AG08395 (cell line): ENCODE measurements around the gene COL27A1.
"Not testable (repeated sequence)": the region's sequence is repeated elsewhere in the genome, so short reads cannot be mapped to it uniquely, and the experiment has no call there.

Experiments
- DNase-seq: peaks from one replicate; pipeline ENCODE4 v3.0.0; 2012; ENCODE audit warnings: mixed read lengths, low spot score

Gene COL27A1

GRCh38 chr9:114324492-114324891, 169.2 kb downstream of the COL27A1 start:
- DNase-seq: no peak

GRCh38 chr9:114324965-114325364, 169.6 kb downstream of the COL27A1 start:
- DNase-seq: not testable (repeated sequence)

DNA sequence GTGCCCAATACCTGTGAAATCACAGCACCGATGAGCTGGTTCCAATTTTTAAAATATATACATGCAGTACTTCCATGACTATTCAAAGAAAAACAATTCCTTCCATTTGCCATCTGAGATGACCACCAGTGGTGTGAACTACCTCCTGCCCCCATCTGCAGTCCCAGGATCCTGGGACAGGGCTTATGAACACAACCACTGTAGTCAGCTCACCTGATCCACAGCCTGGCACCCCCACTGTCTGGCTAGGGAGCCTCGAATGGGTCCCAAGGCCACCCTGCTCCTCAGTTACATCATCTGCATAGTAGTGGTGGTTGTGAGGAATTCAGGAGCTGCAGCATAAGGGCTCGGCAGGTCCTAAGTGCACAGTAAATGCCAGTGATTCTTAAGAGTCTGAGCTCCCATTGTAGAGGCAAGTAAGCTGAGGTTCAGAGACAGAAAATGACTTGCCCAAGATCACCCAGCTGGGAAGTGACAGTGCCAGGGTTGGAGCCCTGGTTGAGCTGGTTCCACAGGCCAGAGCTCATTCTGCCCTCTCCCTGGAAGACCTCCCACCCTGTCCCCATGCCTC, 170.4 kb downstream of the COL27A1 start:
- DNase-seq: not testable (repeated sequence)

DNA sequence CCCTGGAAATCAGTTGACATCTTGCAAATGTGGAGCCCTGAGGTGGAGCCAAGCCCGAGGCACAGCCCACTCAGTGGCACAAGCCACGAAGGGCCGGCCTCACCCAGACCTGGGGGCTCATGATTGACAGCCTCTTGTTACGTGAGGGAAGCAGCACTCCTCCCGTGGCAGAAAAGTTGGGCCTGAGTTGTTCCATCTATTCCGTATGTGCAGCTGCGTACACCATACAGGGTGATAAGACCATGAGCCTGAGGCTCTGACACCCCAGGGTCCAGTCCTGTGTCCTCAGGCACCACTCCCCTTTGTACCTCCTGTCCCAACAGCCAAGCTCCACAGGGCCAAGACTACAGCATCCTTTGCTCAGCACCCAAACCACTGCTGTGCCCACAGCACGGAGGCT, 172.4 kb downstream of the COL27A1 start:
- no peak for DNase-seq

- DNase-seq: not testable (repeated sequence)
Measured at GRCh38 chr9:114328357-114328820, 173.1 kb downstream of the COL27A1 start.

- not testable (repeated sequence) for DNase-seq
Measured at GRCh38 chr9:114328937-114329624, 173.7 kb downstream of the COL27A1 start.

GRCh38 chr9:114329625-114330022, 174.3 kb downstream of the COL27A1 start, which contains the start of gene ORM2:
ORM2 (plus strand) TSS chr9:114329869; CDS start chr9:114329905, 36 bp downstream.
- not testable (repeated sequence) for DNase-seq

- no peak for DNase-seq
Measured at GRCh38 chr9:114330636-114331035, 175.3 kb downstream of the COL27A1 start.

GRCh38 chr9:114331229-114332195, 176.2 kb downstream of the COL27A1 start:
- not testable (repeated sequence) for DNase-seq

DNA sequence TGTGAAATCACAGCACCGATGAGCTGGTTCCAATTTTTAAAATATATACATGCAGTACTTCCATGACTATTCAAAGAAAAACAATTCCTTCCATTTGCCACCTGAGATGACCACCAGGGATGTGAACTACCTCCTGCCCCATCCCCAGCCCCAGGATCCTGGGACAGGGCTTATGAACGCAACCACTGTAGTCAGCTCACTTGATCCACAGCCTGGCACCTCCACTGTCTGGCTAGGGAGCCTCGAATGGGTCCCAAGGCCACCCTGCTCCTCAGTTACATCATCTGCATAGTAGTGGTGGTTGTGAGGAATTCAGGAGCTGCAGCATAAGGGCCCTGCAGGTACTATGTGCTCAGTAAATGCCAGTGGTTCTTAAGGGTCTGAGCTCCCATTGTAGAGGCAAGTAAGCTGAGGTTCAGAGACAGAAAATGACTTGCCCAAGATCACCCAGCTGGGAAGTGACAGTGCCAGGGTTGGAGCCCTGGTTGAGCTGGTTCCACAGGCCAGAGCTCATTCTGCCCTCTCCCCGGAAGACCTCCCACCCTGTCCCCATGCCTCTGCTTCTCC, 177.2 kb downstream of the COL27A1 start:
- not testable (repeated sequence) for DNase-seq

- not testable (repeated sequence) for DNase-seq
Measured at GRCh38 chr9:114333718-114334117, 178.4 kb downstream of the COL27A1 start.

- no peak for DNase-seq
Measured at GRCh38 chr9:114334490-114334889, 179.2 kb downstream of the COL27A1 start.

- DNase-seq: no peak
Measured at GRCh38 chr9:114335745-114336144, 180.4 kb downstream of the COL27A1 start.

DNA sequence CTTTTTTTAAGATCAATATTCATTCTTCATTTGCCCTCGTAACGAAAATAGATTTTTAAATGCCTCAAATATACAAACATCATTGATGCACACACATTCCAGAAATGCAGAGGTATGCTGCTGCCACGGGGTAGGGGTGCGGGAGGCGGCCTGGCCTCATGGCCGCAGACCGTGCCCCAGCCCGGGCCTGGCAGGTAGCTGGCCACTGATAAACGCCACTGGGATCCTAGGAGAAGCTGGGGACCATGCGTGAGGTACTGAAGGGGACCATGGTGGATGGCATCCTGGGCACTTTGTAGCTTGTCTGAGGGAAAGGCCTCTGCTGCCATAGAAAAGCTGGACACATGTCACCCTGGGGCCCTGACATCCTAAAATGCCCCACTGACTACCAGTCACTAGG, 180.8 kb downstream of the COL27A1 start:
- no peak for DNase-seq

- no peak for DNase-seq
Measured at GRCh38 chr9:114336699-114337395, 181.5 kb downstream of the COL27A1 start.

DNA sequence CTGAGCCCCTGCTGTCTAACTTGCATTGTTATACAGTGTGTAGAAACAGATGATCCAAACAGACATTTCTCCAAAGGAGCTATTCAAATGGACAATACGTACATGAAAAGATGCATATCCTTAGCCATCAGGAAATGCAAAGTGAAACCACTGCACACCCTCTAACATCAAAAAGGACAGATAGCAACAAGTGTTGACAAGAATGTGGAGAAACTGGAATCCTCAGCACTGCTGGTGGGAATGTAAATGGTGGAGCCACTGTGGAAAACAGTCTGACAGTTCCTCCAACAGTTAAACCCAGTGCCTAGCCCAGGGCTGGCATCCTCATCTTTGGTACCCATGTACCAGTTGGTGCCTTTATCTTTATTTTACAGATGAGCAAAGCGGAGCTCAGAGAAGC, 182.8 kb downstream of the COL27A1 start:
- no peak for DNase-seq

DNA sequence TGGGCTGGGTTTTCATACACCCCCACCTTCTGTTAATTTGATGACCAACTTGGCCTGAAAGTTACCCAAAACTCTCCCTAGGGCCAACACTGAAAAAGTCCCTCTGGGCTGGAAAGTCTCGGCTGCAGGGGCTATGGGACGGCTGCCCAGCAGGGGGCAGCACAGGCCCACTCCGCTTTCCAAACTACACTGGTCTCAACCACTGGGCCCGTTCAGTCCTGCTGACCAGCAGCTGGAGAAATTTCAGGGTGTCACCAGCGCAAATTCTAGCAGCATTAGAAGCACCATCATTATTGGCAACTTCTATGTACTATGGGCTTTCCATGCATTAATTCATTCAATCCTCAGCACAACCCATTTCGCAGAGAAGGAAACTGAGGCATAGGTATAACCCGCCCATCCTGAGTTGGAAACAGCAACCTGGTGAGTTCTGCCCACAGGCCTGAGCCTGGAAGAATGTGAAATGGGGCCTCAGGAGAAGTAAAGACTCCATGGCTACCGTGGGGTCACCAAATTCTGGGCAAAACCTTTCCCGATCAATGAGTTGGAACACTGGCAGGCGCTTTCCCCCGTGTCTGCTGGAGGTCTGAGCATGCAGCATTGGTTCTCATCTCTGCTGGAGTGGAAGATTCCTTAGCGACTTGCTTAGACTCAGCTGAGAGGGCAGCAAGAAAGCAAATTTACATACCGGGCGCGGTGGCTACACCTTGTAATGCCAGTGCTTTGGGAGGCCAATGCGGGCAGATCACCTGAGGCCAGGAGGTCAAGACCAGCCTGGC, 184.0 kb downstream of the COL27A1 start:
- DNase-seq: peak; percentile 86

DNA sequence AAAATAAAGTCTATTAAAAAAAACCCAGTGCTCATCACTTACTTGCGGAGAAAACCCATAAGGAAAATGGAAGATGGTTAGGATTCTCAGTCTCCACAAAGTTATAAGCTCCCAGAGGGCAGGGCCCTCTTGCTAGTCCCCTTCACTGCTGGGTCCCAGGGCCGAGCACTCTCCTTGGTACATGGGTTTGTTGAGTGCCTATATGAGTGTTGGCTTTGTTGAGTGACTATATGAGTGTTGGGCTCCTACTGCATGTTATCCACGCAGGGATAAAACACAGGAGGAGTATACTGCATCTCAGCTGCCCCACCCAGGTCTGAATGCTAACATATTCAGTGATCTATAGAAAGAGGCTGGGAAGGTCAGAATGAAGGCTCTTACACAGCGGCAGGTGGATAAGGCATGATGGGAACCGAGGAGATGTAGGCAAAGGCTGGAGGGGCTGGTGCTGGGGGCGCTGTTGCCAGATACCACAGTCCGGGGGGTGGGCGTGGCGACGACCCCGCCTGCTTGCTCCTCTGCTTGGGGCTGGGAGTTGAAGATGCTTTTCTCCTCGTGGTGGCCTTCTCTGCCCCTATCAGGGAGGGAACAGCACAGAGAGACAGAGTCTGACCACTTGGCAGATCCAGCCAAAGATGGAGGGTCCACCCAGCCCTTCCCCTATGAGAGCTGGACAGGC, 186.0 kb downstream of the COL27A1 start:
- no peak for DNase-seq

DNA sequence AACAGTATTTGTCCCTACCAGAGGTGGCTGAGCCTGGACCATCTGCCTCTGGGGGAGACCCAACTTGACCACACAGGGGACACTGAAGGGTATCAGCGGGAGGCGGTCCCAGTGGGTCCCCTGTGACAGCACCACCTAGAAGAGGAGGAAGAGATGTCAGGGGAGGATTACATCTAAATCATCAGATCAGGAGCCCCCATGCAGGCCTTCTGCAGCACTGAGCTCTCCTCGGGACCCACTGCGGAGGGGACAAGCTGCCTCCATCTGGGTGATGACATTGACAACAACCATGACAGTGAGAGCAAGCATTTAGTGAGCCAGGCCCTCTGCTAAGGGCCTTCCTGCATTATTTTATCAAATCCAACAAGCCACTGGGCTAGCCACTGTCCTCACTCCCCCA, 186.7 kb downstream of the COL27A1 start:
- no peak for DNase-seq
